ENCODE measurements around the gene PLCG1. TPM values are rescaled to one million over a fixed set of nuclear protein-coding genes. Genes with fewer than 3 reads are reported as not detected.

PLCG1 gene
- total and polyA plus RNA-seq, 2 donors: 66.7 to 86.7 TPM

DNA sequence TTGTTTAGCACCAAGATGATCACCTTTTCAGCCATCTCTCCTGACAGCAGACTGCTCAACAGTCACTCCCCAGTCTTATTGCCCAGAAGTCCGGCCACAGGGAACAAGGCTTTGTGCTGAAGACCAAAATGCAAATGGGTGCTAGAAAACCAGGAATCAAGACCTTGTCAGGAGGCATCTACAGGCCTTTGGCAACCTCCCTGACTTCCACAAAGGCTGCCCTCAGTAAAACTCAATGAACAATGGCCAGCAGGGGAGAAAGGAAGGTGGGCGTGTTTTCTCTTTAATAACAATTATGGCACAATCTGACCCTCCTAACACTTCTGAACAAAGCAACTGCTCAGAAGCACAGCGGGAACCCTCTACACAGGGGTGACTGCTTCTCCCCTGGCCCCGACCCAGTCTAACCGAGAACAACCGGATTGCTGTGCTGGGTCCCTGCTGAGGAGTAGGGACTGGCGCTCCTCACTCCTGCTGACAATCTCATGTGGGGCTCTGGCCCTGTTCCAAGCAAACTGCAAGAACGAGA is 41.6 kb downstream of the PLCG1 start:
- Histone ChIP-seq H3K27ac (ENCODE audit: low read depth) (no peak overlapping the region), H3K4me1 (ENCODE audit: insufficient read depth) (no peaks in the 10 kb centered on the region), H3K36me3 (ENCODE audit: insufficient read depth) (peaks cover 2% of the 10 kb centered on the region), H3K4me3 (ENCODE audit: low read depth, low read length) (no peak overlapping the region)
- 68% methylated on average over 8 of the region's 8 CpGs for WGBS
- no peak for DNase-seq (ENCODE audit: extremely low spot score)

DNA sequence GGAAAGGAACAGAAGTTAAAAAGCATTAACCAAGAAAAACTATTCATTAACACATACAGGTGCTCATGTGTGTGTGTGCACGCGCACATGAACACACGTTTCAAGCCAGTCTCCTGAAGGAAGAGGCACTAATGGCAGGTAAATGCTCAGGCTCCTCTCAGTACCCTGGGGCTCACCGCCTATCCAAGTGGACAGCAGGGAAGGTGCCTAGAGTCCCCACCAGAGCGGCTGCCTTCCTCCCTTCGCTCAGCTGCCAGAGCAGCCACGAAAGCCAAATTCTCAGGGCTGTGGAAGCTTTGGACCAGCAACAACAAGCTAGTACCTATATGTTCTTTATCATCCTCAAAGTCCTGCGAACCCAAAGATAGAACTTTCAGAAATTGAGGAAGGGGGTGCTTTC is 42.6 kb downstream of the PLCG1 start:
- DNase-seq (ENCODE audit: extremely low spot score): no peak
- H3K4me3 ChIP-seq (ENCODE audit: low read depth, low read length): no peak overlapping the region
- no peaks in the 10 kb centered on the region for H3K4me1 ChIP-seq (ENCODE audit: insufficient read depth)
- WGBS: 94% methylated on average over 8 of the region's 8 CpGs
- peaks cover 2% of the 10 kb centered on the region for H3K36me3 ChIP-seq (ENCODE audit: insufficient read depth)
- no peak overlapping the region for H3K27ac ChIP-seq (ENCODE audit: low read depth)

DNA sequence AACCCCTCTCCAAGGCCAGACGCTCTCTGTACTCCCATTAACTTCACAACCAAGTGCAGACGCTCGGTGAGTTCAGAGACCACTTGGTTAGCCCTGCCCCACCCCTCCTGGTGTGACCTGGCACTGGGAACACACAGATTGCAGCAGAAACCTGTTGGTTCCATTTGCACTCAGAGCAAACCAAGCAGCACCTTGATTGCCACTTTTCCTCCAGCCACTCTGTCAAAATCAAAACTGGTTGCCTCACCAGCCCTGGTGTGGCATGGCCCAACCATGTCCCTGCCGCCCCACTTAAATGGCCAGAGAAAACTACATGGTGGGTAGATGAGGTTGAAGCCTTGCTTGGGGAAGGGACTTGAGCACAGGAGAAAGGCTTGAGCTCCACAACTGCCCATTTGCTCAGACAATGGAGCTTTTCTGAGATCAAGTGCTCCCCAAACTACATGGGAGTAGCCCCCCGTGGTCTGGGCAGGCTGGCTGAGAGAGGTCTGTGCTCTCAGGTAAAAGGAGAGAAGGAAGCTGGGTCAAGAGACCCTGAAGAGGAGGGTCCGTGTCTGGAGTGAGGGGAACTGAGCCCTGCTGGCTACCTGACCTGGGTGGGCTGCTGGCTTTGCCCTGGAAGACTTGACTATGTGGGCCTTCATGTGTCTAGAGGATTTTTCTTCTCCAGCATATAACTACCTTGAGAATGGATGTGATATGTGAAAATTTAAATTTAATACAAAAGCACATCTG is 43.4 kb downstream of the PLCG1 start:
- Histone ChIP-seq H3K27ac (ENCODE audit: low read depth) (no peak overlapping the region), H3K36me3 (ENCODE audit: insufficient read depth) (peaks cover 2% of the 10 kb centered on the region), H3K4me1 (ENCODE audit: insufficient read depth) (no peaks in the 10 kb centered on the region), H3K4me3 (ENCODE audit: low read depth, low read length) (no peak overlapping the region)
- 93% methylated on average over 6 of the region's 6 CpGs for WGBS
- no peak for DNase-seq (ENCODE audit: extremely low spot score)

DNA sequence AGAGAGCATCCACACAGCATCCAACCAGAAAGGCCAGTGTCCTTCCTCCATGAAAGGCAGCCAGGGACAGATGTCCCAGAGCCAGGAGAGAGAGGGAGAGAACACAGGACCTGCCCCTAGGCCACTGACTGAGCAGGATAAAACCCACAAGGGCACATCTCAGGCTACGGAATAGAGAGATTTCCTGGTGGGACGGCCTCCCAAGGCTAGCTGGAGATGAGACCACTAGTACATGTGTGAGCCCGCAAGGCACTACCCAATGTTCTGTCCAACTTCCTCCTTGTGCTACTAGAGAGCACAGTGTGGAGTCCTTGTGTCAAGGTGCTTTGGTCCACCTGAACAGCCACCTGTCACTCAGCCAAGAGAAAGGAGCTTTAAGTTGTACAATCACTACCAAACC is 44.2 kb downstream of the PLCG1 start:
- no peaks in the 10 kb centered on the region for H3K4me1 ChIP-seq (ENCODE audit: insufficient read depth)
- peaks cover 2% of the 10 kb centered on the region for H3K36me3 ChIP-seq (ENCODE audit: insufficient read depth)
- H3K4me3 ChIP-seq (ENCODE audit: low read depth, low read length): no peak overlapping the region
- WGBS: 98% methylated on average over 3 of the region's 3 CpGs
- no peak overlapping the region for H3K27ac ChIP-seq (ENCODE audit: low read depth)
- no peak for DNase-seq (ENCODE audit: extremely low spot score)

DNA sequence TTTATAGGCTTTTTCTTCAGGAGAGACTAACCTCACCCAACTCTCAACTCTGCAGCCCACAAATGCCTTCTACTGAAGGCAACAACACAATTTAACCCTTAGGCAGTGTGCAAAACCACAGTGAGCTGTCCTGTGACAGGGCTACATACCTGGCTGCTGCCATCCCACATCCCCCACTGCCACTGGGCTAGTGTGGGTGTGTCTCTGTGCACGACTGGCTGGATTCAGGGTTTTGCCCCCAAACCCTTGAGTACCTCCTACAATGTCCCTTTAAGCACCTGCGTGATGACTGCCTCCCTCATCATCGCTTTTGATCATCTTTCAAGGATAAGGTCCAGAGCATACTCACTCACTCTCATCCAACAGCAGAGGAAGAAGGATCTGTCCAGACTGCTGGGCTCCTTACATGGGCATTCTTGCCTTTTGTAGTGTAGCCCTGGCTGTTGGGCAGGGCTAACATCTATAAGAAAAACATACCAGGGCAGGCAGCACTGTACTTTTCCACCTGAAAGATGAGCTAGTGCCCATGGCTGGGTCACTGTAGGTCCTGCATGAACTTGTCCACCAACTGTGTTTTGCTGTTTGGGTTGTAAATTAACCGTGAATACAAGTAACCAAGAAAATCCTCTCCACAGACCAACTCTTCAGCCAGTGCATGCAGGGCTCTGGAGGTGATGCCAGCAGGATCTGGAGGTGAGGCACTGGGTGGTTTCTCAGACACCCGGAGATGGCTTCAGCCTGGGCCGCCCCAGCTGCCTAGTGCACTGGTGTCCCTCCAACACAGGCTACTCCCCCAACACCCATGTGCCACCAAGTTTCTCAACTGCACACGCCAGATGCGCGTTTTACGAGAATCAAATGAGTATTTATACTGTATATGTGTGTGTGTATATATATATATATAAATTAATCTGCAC is 45.2 kb downstream of the PLCG1 start:
- Histone ChIP-seq H3K36me3 (ENCODE audit: insufficient read depth) (peaks cover 2% of the 10 kb centered on the region), H3K27ac (ENCODE audit: low read depth) (no peak overlapping the region), H3K4me3 (ENCODE audit: low read depth, low read length) (no peak overlapping the region), H3K4me1 (ENCODE audit: insufficient read depth) (no peaks in the 10 kb centered on the region)
- 88% methylated on average over 10 of the region's 10 CpGs for WGBS
- no peak for DNase-seq (ENCODE audit: extremely low spot score)

DNA sequence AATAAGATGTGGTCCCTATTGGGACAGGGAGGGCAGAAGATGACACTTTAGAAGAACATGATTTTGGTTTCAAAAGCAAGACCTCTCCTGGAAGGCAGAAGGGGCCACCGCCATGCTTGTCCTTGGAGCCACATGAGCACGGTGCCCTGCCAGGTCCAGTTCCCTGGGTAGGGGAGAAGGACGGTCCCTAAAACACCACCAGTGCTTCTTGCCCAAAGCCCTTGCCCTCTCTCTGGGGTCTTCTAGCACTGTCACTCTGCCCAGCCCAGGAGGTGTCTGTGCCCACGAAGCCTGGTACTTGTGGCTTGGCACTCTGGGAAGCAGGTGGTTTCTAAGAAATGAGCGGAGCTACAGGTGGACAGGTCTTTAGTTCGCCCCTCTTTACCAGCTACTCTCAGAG is 46.0 kb downstream of the PLCG1 start:
- Histone ChIP-seq H3K36me3 (ENCODE audit: insufficient read depth) (peaks cover 2% of the 10 kb centered on the region), H3K4me1 (ENCODE audit: insufficient read depth) (no peaks in the 10 kb centered on the region), H3K4me3 (ENCODE audit: low read depth, low read length) (no peak overlapping the region), H3K27ac (ENCODE audit: low read depth) (no peak overlapping the region)
- 98% methylated on average over 6 of the region's 6 CpGs for WGBS
- no peak for DNase-seq (ENCODE audit: extremely low spot score)

DNA sequence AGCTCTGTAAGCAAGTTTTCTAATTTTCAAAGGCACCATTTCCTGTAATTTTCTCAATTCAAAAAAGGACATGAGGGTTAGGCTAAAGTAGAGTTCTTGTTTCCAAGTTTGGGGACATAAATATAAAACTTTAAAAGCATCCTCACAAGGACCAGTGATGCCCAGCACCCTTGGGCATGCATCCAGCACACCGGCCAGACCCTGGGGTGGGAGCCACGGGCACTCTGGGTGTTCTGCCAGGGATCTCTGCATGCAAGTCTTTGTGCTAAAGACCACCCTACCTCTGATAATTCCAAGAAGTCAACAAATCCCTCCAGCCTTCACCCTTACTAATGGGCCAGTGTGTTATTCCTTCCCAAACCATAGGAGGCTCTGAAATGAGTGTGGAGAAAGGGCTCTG is 46.5 kb downstream of the PLCG1 start:
- DNase-seq (ENCODE audit: extremely low spot score): no peak
- WGBS: 90% methylated on average over 2 of the region's 2 CpGs
- Histone ChIP-seq H3K4me3 (ENCODE audit: low read depth, low read length) (no peak overlapping the region), H3K27ac (ENCODE audit: low read depth) (no peak overlapping the region), H3K36me3 (ENCODE audit: insufficient read depth) (peaks cover 2% of the 10 kb centered on the region), H3K4me1 (ENCODE audit: insufficient read depth) (no peaks in the 10 kb centered on the region)

DNA sequence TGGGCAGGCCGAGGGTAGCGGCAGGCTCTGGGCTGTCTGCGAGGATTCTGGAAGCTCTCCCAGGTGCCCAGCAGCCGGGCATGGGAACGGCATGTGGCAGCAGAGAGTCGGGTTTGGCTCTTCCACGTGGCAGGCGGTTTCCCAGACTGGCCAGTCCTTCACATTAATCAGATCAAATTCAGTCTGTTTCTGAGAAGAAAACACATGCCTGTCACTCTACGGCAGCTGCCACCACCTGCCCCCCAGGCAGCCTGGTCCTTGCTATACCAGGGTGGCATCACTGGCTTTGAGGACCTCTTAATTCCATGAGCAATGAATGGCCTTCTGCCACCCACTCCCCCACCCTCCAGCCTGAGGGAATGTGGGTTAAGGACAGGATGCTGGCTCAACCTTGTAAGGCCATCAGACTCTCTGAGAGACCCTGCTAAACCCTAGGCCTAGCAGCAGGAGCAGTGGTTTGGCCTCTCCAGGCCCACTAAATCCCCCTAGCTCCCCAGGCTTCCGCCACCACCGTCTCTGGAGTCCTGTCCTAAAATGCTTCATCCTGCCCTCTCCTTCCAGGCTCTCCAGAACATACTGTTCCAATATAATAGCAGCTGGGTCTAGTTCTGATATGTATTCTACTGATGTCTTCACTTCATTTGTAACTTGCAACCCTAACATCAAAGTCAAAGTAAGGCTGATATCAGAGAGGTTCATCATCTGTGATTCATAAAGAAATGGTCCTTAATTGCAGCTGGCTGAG is 47.8 kb downstream of the PLCG1 start:
- Histone ChIP-seq H3K36me3 (ENCODE audit: insufficient read depth) (peaks cover 2% of the 10 kb centered on the region), H3K27ac (ENCODE audit: low read depth) (no peak overlapping the region), H3K4me3 (ENCODE audit: low read depth, low read length) (no peak overlapping the region), H3K4me1 (ENCODE audit: insufficient read depth) (no peaks in the 10 kb centered on the region)
- WGBS: 90% methylated on average over 11 of the region's 11 CpGs
- no peak for DNase-seq (ENCODE audit: extremely low spot score)

DNA sequence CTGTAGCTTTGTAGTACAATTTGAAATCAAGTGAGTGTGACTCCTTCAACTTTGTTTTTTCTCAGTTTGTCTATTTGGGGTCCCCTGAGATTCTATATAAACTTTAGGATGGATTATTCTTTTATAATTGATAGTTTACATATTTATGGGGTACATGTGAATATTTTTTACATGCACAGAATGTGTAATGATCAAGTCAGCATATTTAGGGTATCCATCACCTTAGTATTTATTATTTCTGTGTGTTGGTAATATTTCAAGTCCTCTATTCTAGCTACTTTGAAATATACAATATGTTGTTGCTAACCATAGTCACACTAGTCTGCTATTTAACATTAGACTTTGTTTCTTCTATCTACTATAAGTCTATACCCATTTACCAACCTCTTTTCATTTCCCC is 50.3 kb downstream of the PLCG1 start:
- Histone ChIP-seq H3K4me1 (ENCODE audit: insufficient read depth) (no peaks in the 10 kb centered on the region), H3K27ac (ENCODE audit: low read depth) (no peak overlapping the region), H3K36me3 (ENCODE audit: insufficient read depth) (peaks cover 2% of the 10 kb centered on the region), H3K4me3 (ENCODE audit: low read depth, low read length) (no peak overlapping the region)
- DNase-seq (ENCODE audit: extremely low spot score): no peak

DNA sequence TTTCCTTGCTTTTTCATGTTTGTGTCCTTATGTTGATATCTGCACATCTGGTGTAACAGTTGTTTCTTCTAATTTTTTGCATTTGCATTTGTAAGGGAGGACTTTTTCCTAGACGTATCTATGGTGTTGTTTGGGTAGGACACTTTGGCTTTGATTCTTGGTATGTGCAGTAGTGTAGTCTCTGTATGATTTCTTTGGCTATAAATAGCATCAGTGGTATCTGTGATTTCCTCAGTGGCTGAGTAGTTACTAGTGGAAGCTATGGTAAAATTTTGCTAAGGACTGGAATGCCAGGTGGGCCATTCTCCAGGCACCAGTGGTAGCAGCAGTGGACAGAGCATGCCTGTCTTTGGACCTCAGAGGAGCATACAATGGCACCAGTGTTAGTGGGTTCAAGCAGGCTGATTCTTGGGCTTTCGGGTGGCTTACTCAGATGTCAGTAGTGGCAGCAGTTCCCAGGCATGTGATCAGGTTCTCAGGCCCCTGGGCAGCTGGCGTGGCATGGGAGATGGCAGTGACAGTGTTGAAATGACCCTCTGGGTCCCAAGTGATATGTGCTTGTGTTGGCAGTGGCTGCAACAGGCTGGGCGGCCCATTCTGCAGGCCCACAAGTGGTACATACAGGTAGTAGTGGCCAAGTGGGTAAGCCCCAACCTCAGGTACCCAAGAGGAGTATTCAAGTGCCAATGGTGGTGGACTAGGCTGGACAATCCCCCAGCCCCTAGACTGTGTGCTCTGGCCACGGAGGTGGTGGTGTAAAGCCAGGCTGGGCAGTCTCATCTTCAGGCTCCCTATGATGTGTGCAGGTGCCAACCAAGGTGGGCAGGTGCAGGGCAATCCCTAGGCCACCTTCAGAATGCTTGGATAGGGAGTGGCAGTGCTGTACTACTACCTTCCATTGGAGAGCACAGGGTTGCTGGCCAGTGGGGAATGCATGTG is 54.5 kb downstream of the PLCG1 start:
- no peaks in the 10 kb centered on the region for H3K36me3 ChIP-seq (ENCODE audit: insufficient read depth)
- DNase-seq (ENCODE audit: extremely low spot score): no peak
- WGBS: 93% methylated on average over 5 of the region's 5 CpGs
- no peaks in the 10 kb centered on the region for H3K4me1 ChIP-seq (ENCODE audit: insufficient read depth)
- H3K27ac ChIP-seq (ENCODE audit: low read depth): no peak overlapping the region
- no peak overlapping the region for H3K4me3 ChIP-seq (ENCODE audit: low read depth, low read length)

DNA sequence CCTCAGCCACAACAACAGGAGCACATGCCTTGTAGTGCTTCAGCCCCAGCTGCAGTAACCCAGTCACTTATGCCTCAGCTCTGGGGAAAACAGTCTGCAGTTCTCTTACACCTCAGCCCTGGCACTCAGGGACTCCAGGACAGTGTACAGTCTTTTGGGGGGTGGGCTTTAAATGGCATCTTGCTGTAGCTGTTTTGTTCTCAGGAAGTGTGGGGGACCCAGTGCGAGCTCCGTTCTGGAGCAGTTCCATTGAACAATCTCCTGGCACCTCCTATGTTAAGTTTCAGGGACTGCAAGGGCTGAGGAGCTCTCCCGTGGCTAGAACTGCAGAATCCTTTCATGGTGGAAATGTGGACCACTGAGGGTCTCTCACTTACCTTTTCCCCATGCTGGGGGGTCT is 55.2 kb downstream of the PLCG1 start:
- Histone ChIP-seq H3K36me3 (ENCODE audit: insufficient read depth) (no peaks in the 10 kb centered on the region), H3K4me1 (ENCODE audit: insufficient read depth) (no peaks in the 10 kb centered on the region), H3K27ac (ENCODE audit: low read depth) (no peak overlapping the region), H3K4me3 (ENCODE audit: low read depth, low read length) (no peak overlapping the region)
- no peak for DNase-seq (ENCODE audit: extremely low spot score)
- 89% methylated on average over 3 of the region's 3 CpGs for WGBS

DNA sequence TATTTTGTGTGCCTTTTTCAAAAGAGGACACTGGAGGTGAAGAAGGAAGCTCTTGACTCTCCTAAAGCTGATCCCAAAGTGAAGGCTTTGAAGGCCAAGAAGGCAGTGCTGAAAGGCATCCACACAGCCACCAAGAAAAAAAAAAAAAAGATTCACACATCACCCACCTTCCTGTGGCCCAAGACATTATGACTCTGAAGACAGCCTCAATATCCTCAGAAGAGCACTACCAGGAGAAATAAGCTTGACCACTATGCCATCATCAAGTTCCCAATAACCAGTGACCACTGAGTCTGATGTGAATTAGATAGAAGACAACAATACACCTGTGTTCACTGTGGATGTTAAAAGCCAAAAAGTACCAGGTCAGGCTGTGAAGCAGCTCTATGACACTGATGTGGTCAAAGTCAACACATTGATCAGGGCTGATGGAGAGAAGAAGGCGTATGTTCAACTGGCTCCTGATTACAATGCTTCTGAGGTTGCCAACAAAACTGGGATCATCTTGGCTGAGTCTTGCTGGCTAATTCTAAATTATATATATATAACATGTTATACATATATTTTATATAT is 59.4 kb downstream of the PLCG1 start:
- WGBS: 97% methylated on average over 1 of the region's 1 CpG
- no peaks in the 10 kb centered on the region for H3K36me3 ChIP-seq (ENCODE audit: insufficient read depth)
- H3K4me3 ChIP-seq (ENCODE audit: low read depth, low read length): no peak overlapping the region
- no peak overlapping the region for H3K27ac ChIP-seq (ENCODE audit: low read depth)
- no peaks in the 10 kb centered on the region for H3K4me1 ChIP-seq (ENCODE audit: insufficient read depth)
- no peak for DNase-seq (ENCODE audit: extremely low spot score)
